Subcutaneous abdominal adipose tissue (tissue), 5 donors: ENCODE results near the gene ABCB10.

ENCODE experiments used
- H3K27ac ChIP-seq: one replicate; pipeline ENCODE4 v1.7.0; 2013; ENCODE audit warnings: low read depth, mild to moderate bottlenecking, inconsistent platforms, low read length, moderate library complexity
- H3K27me3 ChIP-seq, 5 donors: one replicate each; pipeline ENCODE4 v1.7.0; 2013; ENCODE audit warnings: low read length in 5 of 5, inconsistent platforms in 1 of 5; ENCODE audit not compliant: control insufficient read depth in 5 of 5, insufficient read depth in 4 of 5
- H3K36me3 ChIP-seq, 5 donors: one replicate each; pipeline ENCODE4 v1.7.0; 2013; ENCODE audit warnings: low read length in 5 of 5; ENCODE audit not compliant: control insufficient read depth in 5 of 5, insufficient read depth in 5 of 5
- H3K4me1 ChIP-seq, 5 donors: one replicate each; pipeline ENCODE4 v1.7.0; 2013; ENCODE audit warnings: low read length in 5 of 5, mild to moderate bottlenecking in 3 of 5, moderate library complexity in 1 of 5; ENCODE audit not compliant: control insufficient read depth in 5 of 5, insufficient read depth in 5 of 5
- H3K4me3 ChIP-seq, 5 donors: one replicate each; pipeline ENCODE4 v1.7.0; 2013; ENCODE audit warnings: low read length in 5 of 5, low read depth in 1 of 5
- H3K9ac ChIP-seq, 5 donors: one replicate each; pipeline ENCODE4 v1.7.0; 2013; ENCODE audit warnings: low read length in 5 of 5, mild to moderate bottlenecking in 4 of 5, moderate library complexity in 3 of 5
- H3K9me3 ChIP-seq, 5 donors: one replicate each; pipeline ENCODE4 v1.7.0; 2013; ENCODE audit warnings: low read length in 5 of 5; ENCODE audit not compliant: control insufficient read depth in 5 of 5
- donor health status: healthy.
- donor health status: healthy.
- donor health status: healthy.
- donor health status: healthy.
- donor health status: healthy.

ABCB10 gene

GRCh38 chr1:229557913-229558414, 543 bp downstream of the ABCB10 start:
- Histone ChIP-seq H3K4me1 (peaks cover 11 to 36% (median 31%) of the 10 kb centered on the region in 5 donors), H3K27ac (peak overlapping the region; percentile 81), H3K9me3 (no peaks in the 10 kb centered on the region), H3K4me3 (peak overlapping the region; percentile 78 to 91 (median 83)), H3K27me3 (peaks cover 0 to 4% (median 0%) of the 10 kb centered on the region in 5 donors), H3K9ac (peak overlapping the region; percentile 26 to 85 (median 76)), H3K36me3 (no peaks in the 10 kb centered on the region)

GRCh38 chr1:229557200-229557850, 1.2 kb downstream of the ABCB10 start:
- H3K36me3 ChIP-seq = no peaks in the 10 kb centered on the region
- peak overlapping the region; percentile 78 to 91 (median 83) for H3K4me3 ChIP-seq
- peaks cover 0 to 4% (median 0%) of the 10 kb centered on the region in 5 donors for H3K27me3 ChIP-seq
- H3K27ac ChIP-seq = peak overlapping the region; percentile 81
- H3K9ac ChIP-seq = peak overlapping the region; percentile 26 to 85 (median 76)
- H3K4me1 ChIP-seq = peaks cover 11 to 38% (median 35%) of the 10 kb centered on the region in 5 donors
- no peaks in the 10 kb centered on the region for H3K9me3 ChIP-seq

- Histone ChIP-seq H3K9me3 (no peaks in the 10 kb centered on the region), H3K9ac (peak overlapping the region in 1 of 5 donors; percentile 26), H3K4me1 (peaks cover 11 to 55% (median 36%) of the 10 kb centered on the region in 5 donors), H3K36me3 (no peaks in the 10 kb centered on the region), H3K27me3 (peaks cover 0 to 4% (median 0%) of the 10 kb centered on the region in 5 donors), H3K4me3 (no peak overlapping the region), H3K27ac (no peak overlapping the region)
Observed at GRCh38 chr1:229554886-229555621, 3.5 kb downstream of the ABCB10 start.

DNA sequence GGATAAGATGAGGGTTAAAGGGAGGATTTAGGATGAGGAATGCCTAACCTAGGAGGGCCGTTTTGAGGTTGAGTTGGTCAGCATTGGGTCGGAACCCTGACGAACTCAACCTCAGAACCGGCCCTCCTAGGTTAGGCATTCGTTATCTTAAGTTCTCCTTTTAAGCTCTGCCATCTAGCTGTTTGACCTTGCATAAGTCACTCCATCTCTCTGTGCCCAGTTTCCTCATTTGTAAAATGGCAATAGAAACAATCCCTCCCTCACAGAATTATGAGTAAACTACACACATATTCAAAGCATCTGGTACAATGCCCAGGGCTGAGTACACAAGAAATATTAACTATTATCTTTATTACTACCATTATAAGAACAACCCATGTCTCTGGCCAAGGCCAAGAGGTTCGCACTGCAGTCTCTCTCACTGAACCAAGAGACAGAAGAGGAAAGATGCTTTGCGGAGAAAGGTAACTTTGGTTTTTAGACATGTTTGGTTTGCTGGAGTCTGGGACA, 4.8 kb downstream of the ABCB10 start:
- Histone ChIP-seq H3K9me3 (no peaks in the 10 kb centered on the region), H3K27ac (no peak overlapping the region), H3K4me3 (no peak overlapping the region), H3K4me1 (peaks cover 9 to 50% (median 31%) of the 10 kb centered on the region in 5 donors), H3K27me3 (no peaks in the 10 kb centered on the region), H3K36me3 (peaks cover 0 to 7% (median 6%) of the 10 kb centered on the region in 5 donors), H3K9ac (no peak overlapping the region)

- peak overlapping the region in 2 of 5 donors; percentile 40 to 41 for H3K9ac ChIP-seq
- H3K27ac ChIP-seq = no peak overlapping the region
Observed at GRCh38 chr1:229552732-229553131, 5.8 kb downstream of the ABCB10 start.

GRCh38 chr1:229550812-229551567, 7.5 kb downstream of the ABCB10 start:
- H3K27ac ChIP-seq = peak overlapping the region; percentile 74
- no peak overlapping the region for H3K4me3 ChIP-seq
- no peaks in the 10 kb centered on the region for H3K27me3 ChIP-seq
- H3K9ac ChIP-seq = peak overlapping the region in 3 of 5 donors; percentile 35 to 50 (median 35)
- peaks cover 0 to 19% (median 17%) of the 10 kb centered on the region in 5 donors for H3K36me3 ChIP-seq
- peaks cover 0 to 32% (median 13%) of the 10 kb centered on the region in 5 donors for H3K4me1 ChIP-seq
- H3K9me3 ChIP-seq = no peaks in the 10 kb centered on the region

More at GRCh38 chr1:229552732-229553131, 5.8 kb downstream of the ABCB10 start:
- no peaks in the 10 kb centered on the region for H3K27me3 ChIP-seq
- H3K36me3 ChIP-seq = peaks cover 0 to 8% (median 7%) of the 10 kb centered on the region in 5 donors
- H3K4me1 ChIP-seq = peaks cover 9 to 48% (median 30%) of the 10 kb centered on the region in 5 donors
- H3K9me3 ChIP-seq = no peaks in the 10 kb centered on the region
- H3K4me3 ChIP-seq = no peak overlapping the region

GRCh38 chr1:229547542-229547941, 11.0 kb downstream of the ABCB10 start:
- no peak overlapping the region for H3K9ac ChIP-seq
- no peak overlapping the region for H3K27ac ChIP-seq
- no peaks in the 10 kb centered on the region for H3K9me3 ChIP-seq
- peaks cover 10 to 49% (median 33%) of the 10 kb centered on the region in 5 donors for H3K36me3 ChIP-seq
- H3K4me1 ChIP-seq = peaks cover 0 to 19% (median 3%) of the 10 kb centered on the region in 5 donors
- H3K27me3 ChIP-seq = no peaks in the 10 kb centered on the region
- H3K4me3 ChIP-seq = no peak overlapping the region

- Histone ChIP-seq H3K27ac (no peak overlapping the region), H3K9ac (no peak overlapping the region), H3K27me3 (no peaks in the 10 kb centered on the region), H3K9me3 (no peaks in the 10 kb centered on the region), H3K4me1 (no peaks in the 10 kb centered on the region), H3K4me3 (no peak overlapping the region), H3K36me3 (peaks cover 21 to 69% (median 54%) of the 10 kb centered on the region in 5 donors)
Observed at GRCh38 chr1:229544587-229544986, 13.9 kb downstream of the ABCB10 start.

DNA sequence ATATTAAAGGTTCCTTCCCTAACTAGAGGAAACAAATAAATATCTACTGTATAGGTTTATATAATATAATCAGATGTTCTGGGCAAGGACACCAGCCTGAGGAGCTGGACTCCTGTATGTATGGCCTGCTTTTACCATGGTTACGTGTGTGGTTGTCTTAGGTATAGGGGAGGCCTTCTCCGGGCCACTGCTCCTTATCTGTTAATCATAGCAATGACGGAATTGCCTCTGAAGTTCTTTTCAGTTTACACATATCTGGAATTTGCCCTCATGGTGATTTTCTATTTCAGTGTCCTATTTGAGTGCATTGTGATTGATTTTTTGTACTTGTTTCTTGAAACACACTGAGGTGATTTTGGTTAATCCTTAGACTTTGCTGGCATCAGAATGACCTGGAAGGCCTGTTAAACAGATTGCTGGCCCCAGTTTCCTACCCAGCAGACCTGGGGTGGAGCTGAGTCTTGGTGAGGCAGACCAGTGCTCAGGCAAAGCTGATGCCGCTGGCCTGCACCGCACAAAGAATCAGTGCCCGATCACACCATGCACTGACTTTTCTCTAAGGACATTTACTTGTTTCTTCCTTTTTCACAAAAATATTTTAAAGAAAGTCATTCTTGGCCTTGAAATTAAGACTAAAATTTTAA, 18.5 kb downstream of the ABCB10 start:
- no peaks in the 10 kb centered on the region for H3K4me1 ChIP-seq
- peaks cover 39 to 84% (median 66%) of the 10 kb centered on the region in 5 donors for H3K36me3 ChIP-seq
- H3K4me3 ChIP-seq = no peak overlapping the region
- no peaks in the 10 kb centered on the region for H3K27me3 ChIP-seq
- H3K9me3 ChIP-seq = no peaks in the 10 kb centered on the region
- H3K9ac ChIP-seq = no peak overlapping the region
- no peak overlapping the region for H3K27ac ChIP-seq
